AG09319 (cell line): ENCODE measurements around the gene KRTAP2-3.
"Not testable (repeated sequence)": the region's sequence is repeated elsewhere in the genome, so short reads cannot be mapped to it uniquely, and the experiment has no call there.

Experiments used
- DNase-seq: peaks from one replicate; pipeline ENCODE4 v3.0.0-alpha.2; 2010; ENCODE audit warnings: low read depth; ENCODE audit errors: extremely low read depth
- CTCF ChIP-seq: IDR thresholded peaks from 2 replicates; pipeline ENCODE4 v1.5.1; 2011; ENCODE audit warnings: low read depth, mild to moderate bottlenecking, inconsistent platforms, low read length, moderate library complexity

Gene KRTAP2-3

GRCh38 chr17:41061964-41062363 is 2.0 kb upstream of the KRTAP2-3 start:
- DNase-seq = peak; percentile 67
- TF ChIP-seq CTCF = no peak

- peak; percentile 64 for DNase-seq
These were observed 450 bp downstream of the KRTAP2-3 start for GRCh38 chr17:41059276-41060051.

- no peak for DNase-seq
- no peak for TF ChIP-seq CTCF
These were observed 1.2 kb downstream of the KRTAP2-3 start for GRCh38 chr17:41058741-41059140.

GRCh38 chr17:41057547-41057946 is 2.4 kb downstream of the KRTAP2-3 start:
- no peak for DNase-seq
- TF ChIP-seq CTCF = no peak

GRCh38 chr17:41055130-41055529 is 4.8 kb downstream of the KRTAP2-3 start, which contains the start of gene KRTAP2-2:
Gene KRTAP2-2 (minus strand): TSS chr17:41055230. CDS start chr17:41055211, 19 bp downstream.
- not testable (repeated sequence) for DNase-seq

- DNase-seq = not testable (repeated sequence)
These were observed 5.4 kb downstream of the KRTAP2-3 start for GRCh38 chr17:41054556-41054955.

- no peak for TF ChIP-seq CTCF
- DNase-seq = no peak
These were observed 5.9 kb downstream of the KRTAP2-3 start for GRCh38 chr17:41054025-41054424.

- no peak for DNase-seq
- TF ChIP-seq CTCF = no peak
These were observed 7.3 kb downstream of the KRTAP2-3 start for GRCh38 chr17:41052566-41052965.

- no peak for TF ChIP-seq CTCF
- no peak for DNase-seq
These were observed 10.8 kb downstream of the KRTAP2-3 start for GRCh38 chr17:41049110-41049509.
